ENCODE measurements around the gene TMA16.

GRCh38 chr4:163482190-163482589, 12.3 kb upstream of the TMA16 start:
- no peak for TF ChIP-seq CTCF (IDR thresholded peaks at IDR 0.05)
- no peak for TF ChIP-seq EP300 (IDR thresholded peaks at IDR 0.05)
- TF ChIP-seq POLR2A (IDR thresholded peaks at IDR 0.05), result no peak
